Caco-2 (cell line): ENCODE results near the gene PID1. TPM values are rescaled to one million over a fixed set of nuclear protein-coding genes. Genes with fewer than 3 reads are reported as not detected.

Experiments used
- BruUV-seq: library from RNA; stranded (reverse); fragments of 400-500 nt; replicated peaks from 2 replicates; lab custom pipeline; 2021; lab: Mats Ljungman, UMichigan
- CTCF ChIA-PET: fragments of 300-600 bp; sonication (Branson Sonifier 250); formaldehyde crosslinking; loops from one replicate; lab custom pipeline; 2022; ENCODE audit warnings: antibody characterized with exemption; lab: Charles Lee
- POLR2A ChIA-PET: fragments of 300-600 bp; sonication (Branson Sonifier 250); formaldehyde crosslinking; loops from one replicate; lab custom pipeline; 2022; ENCODE audit warnings: antibody characterized with exemption; lab: Charles Lee
- DNase-seq, 2 experiments: peaks; one replicate each; pipeline versions ENCODE4 v3.0.0 to v3.0.0-alpha.2; 2020 to 2022
- H3K27me3 ChIP-seq: replicated peaks from 2 replicates; pipeline ENCODE4 v1.6.0; 2011; ENCODE audit warnings: low read length; ENCODE audit not compliant: control insufficient read depth, insufficient read depth
- H3K36me3 ChIP-seq: 2 replicates; pipeline ENCODE4 v1.5.1; 2011; ENCODE audit warnings: low read length; ENCODE audit not compliant: control insufficient read depth, insufficient read depth
- H3K4me1 ChIP-seq: fragments of 250-450 bp; sonication (Bioruptor Pico); 2 replicates; pipeline ENCODE4 v1.5.1; 2020; ENCODE audit warnings: mild to moderate bottlenecking
- H3K4me3 ChIP-seq: 2 replicates; pipeline ENCODE4 v1.5.1; 2011; ENCODE audit warnings: low read depth, mild to moderate bottlenecking, control low read depth, low read length
- H3K9me3 ChIP-seq: fragments of 250-450 bp; sonication (Bioruptor Pico); 2 replicates; pipeline ENCODE4 v1.5.1; 2020; ENCODE audit warnings: mild to moderate bottlenecking, moderate library complexity
- H3K27ac Mint-ChIP-seq: one replicate; pipeline ENCODE4 v1.8.0; 2022; ENCODE audit warnings: mixed read lengths; ENCODE audit not compliant: unreplicated experiment
- H3K27me3 Mint-ChIP-seq: one replicate; pipeline ENCODE4 v1.8.0; 2022; ENCODE audit warnings: mixed read lengths; ENCODE audit not compliant: insufficient read depth, unreplicated experiment
- H3K36me3 Mint-ChIP-seq: one replicate; pipeline ENCODE4 v1.8.0; 2022; ENCODE audit warnings: mild to moderate bottlenecking, mixed read lengths; ENCODE audit not compliant: insufficient read depth, unreplicated experiment
- H3K4me1 Mint-ChIP-seq: one replicate; pipeline ENCODE4 v1.8.0; 2022; ENCODE audit warnings: low read depth, mixed read lengths; ENCODE audit not compliant: unreplicated experiment
- H3K4me3 Mint-ChIP-seq: one replicate; pipeline ENCODE4 v1.8.0; 2022; ENCODE audit warnings: mild to moderate bottlenecking, moderate library complexity, mixed read lengths; ENCODE audit not compliant: unreplicated experiment
- H3K9me3 Mint-ChIP-seq: one replicate; pipeline ENCODE4 v1.8.0; 2022; ENCODE audit warnings: mixed read lengths; ENCODE audit not compliant: unreplicated experiment
- intact Hi-C: fragments of 100-400 bp; cut with micrococcal nuclease; formaldehyde crosslinking; loops from one replicate; pipeline ENCODE4 v1.10.0; 2022; ENCODE audit not compliant: unreplicated experiment
- total RNA-seq: library from RNA; stranded (reverse); gene quantifications from 2 replicates; pipeline ENCODE4 v1.2.3, GENCODE V29; 2022
- TF ChIP-seq, protein P1 (sequence below), 2 experiments: fragments of 200-600 bp in 1 of 2; IDR thresholded peaks; 1 replicate in 1 of 2; 2 replicates in 1 of 2; pipeline versions ENCODE4 v1.5.1 to v1.8.0; 2011 to 2022; ENCODE audit warnings: antibody characterized with exemption in 1 of 2, control low read depth in 1 of 2, inconsistent platforms in 1 of 2, low read depth in 1 of 2, low read length in 1 of 2, mild to moderate bottlenecking in 1 of 2, moderate library complexity in 1 of 2; ENCODE audit not compliant: insufficient read depth in 1 of 2, severe bottlenecking in 1 of 2, unreplicated experiment in 1 of 2

Gene PID1
- total RNA-seq, 1 experiment from 2014 or later = 9.8 TPM

DNA sequence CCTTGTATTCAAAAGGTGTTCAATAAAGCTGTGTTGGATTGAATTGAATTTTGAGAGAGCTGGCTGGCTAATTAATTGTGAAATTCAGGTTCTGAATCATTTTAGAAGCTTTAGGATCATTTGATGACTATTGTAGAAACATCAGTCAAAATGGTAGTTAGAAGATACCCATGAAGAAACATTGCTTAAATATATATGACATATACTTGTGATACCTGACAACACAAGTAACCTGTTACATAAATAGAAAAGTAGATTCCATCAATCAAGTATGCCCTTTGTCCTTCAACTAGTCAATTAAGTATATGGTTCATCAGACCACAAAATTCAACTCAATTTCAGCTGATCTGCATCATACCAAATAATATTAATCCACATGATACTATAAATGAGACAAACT is 185.6 kb downstream of the PID1 start:
- Mint-ChIP-seq H3K27ac (no peak overlapping the region), H3K9me3 (no peaks in the 10 kb centered on the region), H3K4me1 (peaks cover 21% of the 10 kb centered on the region), H3K27me3 (no peaks in the 10 kb centered on the region), H3K36me3 (no peaks in the 10 kb centered on the region), H3K4me3 (no peak overlapping the region)
- Histone ChIP-seq H3K4me3 (no peak overlapping the region), H3K4me1 (peaks cover 22% of the 10 kb centered on the region), H3K27me3 (no peaks in the 10 kb centered on the region), H3K36me3 (no peaks in the 10 kb centered on the region), H3K9me3 (no peaks in the 10 kb centered on the region)
- intact Hi-C loops = no loop called here
- POLR2A ChIA-PET = no interaction called here
- BruUV-seq = no TSS peak
- TF ChIP-seq, protein P1, sequence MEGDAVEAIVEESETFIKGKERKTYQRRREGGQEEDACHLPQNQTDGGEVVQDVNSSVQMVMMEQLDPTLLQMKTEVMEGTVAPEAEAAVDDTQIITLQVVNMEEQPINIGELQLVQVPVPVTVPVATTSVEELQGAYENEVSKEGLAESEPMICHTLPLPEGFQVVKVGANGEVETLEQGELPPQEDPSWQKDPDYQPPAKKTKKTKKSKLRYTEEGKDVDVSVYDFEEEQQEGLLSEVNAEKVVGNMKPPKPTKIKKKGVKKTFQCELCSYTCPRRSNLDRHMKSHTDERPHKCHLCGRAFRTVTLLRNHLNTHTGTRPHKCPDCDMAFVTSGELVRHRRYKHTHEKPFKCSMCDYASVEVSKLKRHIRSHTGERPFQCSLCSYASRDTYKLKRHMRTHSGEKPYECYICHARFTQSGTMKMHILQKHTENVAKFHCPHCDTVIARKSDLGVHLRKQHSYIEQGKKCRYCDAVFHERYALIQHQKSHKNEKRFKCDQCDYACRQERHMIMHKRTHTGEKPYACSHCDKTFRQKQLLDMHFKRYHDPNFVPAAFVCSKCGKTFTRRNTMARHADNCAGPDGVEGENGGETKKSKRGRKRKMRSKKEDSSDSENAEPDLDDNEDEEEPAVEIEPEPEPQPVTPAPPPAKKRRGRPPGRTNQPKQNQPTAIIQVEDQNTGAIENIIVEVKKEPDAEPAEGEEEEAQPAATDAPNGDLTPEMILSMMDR (IDR thresholded peaks at IDR 0.05; ENCODE audit: insufficient read depth in 1 of 2, low read depth in 1 of 2, low read length in 1 of 2, severe bottlenecking in 1 of 2, unreplicated experiment in 1 of 2) = no peak
- CTCF ChIA-PET = no interaction called here
- DNase-seq = no peak

DNA sequence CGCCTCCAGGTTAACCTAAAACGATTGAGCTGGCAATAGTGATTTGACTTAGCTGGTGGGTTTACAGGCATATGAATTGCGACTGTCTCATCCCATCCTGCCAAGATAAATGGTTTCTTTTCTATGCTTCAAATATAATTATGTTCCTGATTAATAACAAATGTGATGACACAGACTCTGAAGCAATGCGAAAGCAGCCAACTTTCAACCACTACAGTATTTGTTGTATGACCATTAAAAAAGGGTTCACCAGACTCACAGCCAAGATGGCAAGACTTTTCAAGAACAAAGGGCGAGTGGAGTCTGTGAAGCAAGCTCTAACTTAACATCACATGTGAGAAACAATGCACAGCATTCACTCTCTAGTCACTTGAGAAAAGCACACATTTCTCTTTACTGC is 186.6 kb downstream of the PID1 start:
- Histone ChIP-seq H3K9me3 (no peaks in the 10 kb centered on the region), H3K4me1 (peaks cover 22% of the 10 kb centered on the region), H3K36me3 (no peaks in the 10 kb centered on the region), H3K27me3 (no peaks in the 10 kb centered on the region), H3K4me3 (no peak overlapping the region)
- no peaks in the 10 kb centered on the region for H3K27me3 Mint-ChIP-seq
- no peak overlapping the region for H3K4me3 Mint-ChIP-seq
- no peaks in the 10 kb centered on the region for H3K9me3 Mint-ChIP-seq
- no peaks in the 10 kb centered on the region for H3K36me3 Mint-ChIP-seq
- BruUV-seq = no TSS peak
- TF ChIP-seq, protein P1 (IDR thresholded peaks at IDR 0.05; ENCODE audit: insufficient read depth in 1 of 2, low read depth in 1 of 2, low read length in 1 of 2, severe bottlenecking in 1 of 2, unreplicated experiment in 1 of 2) = no peak
- CTCF ChIA-PET = no interaction called here
- peaks cover 15% of the 10 kb centered on the region for H3K4me1 Mint-ChIP-seq
- no peak for DNase-seq
- intact Hi-C loops = no loop called here
- no peak overlapping the region for H3K27ac Mint-ChIP-seq
- POLR2A ChIA-PET = no interaction called here

DNA sequence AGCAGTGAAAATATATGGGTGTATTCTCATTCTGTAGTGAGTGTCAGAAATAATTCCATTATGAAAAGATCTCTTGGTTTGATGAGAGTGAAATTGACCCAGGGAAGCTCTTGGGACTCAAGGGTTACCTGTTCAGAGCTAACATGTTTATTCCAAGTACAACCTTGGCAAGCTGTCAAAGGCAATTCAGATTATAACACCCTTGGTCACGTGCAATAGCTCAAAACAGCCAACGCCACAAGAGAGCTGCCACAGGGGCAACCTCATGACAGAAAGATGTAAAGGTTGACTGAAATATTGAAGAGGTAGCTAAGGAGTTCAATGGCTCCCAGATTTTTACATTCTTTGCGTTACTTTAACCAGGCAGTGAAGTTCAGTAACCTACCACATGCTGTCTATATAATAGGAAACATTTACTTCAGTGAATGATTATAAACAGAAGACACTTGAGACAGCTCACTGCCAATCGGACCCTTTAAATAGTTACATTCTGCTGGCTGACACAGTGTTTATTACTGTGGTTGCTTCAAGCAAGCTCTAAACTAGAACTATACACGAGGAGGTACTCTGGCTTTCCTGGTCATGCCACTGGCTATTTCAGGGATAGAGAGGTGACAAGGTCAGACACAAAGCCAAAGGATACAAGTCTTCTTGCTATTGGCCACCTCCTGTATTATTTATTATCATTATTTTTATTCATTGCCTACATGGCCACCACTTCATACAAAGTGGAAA is 187.3 kb downstream of the PID1 start:
- intact Hi-C loops = no loop called here
- Histone ChIP-seq H3K9me3 (no peaks in the 10 kb centered on the region), H3K4me3 (no peak overlapping the region), H3K36me3 (no peaks in the 10 kb centered on the region), H3K4me1 (peaks cover 16% of the 10 kb centered on the region), H3K27me3 (no peaks in the 10 kb centered on the region)
- no peak for DNase-seq
- TF ChIP-seq, protein P1 (IDR thresholded peaks at IDR 0.05; ENCODE audit: insufficient read depth in 1 of 2, low read depth in 1 of 2, low read length in 1 of 2, severe bottlenecking in 1 of 2, unreplicated experiment in 1 of 2) = no peak
- POLR2A ChIA-PET = no interaction called here
- no peak overlapping the region for H3K27ac Mint-ChIP-seq
- no peaks in the 10 kb centered on the region for H3K36me3 Mint-ChIP-seq
- H3K9me3 Mint-ChIP-seq = no peaks in the 10 kb centered on the region
- BruUV-seq = no TSS peak
- no peaks in the 10 kb centered on the region for H3K27me3 Mint-ChIP-seq
- H3K4me3 Mint-ChIP-seq = no peak overlapping the region
- peaks cover 12% of the 10 kb centered on the region for H3K4me1 Mint-ChIP-seq
- CTCF ChIA-PET = no interaction called here
